ELR (cell line): ENCODE results near the gene MMP15.
"Not testable (repeated sequence)": the region's sequence is repeated elsewhere in the genome, so short reads cannot be mapped to it uniquely, and the experiment has no call there.

Experiments used
- DNase-seq: peaks from one replicate; pipeline ENCODE4 v3.0.0-alpha.2; 2015; ENCODE audit warnings: low read depth

MMP15 gene

DNA sequence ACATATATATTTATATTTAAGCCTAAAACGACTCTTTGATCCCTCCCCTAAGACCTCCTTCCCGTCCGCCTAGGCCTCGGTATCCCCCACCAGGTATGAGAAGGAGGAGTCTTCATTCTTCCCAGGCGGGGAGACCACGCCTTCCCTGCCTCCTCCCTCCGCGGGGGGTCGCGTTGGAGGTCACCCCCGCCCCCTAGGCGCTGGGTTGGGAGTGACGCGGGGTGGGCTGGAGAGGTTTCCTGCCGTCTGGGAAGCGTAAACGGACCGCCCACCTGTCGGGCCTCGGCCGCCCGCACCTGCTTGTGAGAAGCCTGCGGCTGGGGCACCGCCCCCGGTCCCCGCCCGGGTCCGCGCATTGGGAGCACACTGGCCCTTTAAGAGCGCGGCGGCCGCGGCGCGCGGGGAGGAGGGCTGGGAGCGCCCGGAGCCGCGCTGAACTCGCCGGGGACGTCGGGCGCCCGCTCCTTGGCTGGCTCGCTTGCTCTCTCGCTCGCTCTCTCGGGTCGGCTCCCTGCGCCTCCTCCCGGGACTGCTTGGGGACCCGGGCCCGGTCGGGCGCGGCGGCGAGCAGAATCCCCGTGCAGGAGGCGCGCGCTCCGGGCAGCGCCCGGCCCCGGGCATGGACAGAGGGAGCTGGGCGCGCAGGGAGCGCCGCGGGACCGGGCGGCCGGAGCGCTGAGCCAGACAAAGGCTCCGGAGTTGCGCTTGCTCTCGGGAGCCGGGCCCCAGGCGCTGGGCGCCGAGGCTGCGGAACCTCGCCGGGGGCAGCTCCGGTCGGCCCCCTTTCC, at the start of gene MMP15:
Gene MMP15, plus strand, starts transcription at position 404 of the 788 bp plus-strand sequence. CDS start 597 bp downstream, outside the sequence.
- peak; percentile 65 for DNase-seq

DNA sequence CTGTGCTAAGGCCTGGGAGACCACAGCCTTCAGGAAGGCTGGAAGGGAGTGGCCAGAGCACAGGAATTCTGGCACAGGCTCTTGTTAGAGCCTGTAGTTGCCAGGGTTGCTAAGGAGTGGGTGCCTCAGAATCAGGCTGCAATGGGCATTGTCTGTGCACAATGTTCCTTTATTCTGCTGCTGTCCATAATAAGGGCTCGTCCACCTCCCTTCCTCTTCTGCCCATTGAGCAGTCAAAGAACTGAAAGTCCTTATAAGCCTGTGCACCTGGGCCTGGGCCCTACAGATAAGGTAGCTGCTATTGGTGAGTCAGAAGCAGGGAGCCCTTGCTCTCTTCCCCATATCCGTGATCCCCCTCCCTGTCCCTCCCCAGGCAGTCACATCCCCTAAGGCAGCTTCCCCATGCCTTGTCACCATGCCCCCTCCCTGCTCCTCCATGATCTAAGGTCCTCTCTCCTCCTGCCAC, 49.2 kb upstream of the MMP15 start:
- DNase-seq, result no peak

DNA sequence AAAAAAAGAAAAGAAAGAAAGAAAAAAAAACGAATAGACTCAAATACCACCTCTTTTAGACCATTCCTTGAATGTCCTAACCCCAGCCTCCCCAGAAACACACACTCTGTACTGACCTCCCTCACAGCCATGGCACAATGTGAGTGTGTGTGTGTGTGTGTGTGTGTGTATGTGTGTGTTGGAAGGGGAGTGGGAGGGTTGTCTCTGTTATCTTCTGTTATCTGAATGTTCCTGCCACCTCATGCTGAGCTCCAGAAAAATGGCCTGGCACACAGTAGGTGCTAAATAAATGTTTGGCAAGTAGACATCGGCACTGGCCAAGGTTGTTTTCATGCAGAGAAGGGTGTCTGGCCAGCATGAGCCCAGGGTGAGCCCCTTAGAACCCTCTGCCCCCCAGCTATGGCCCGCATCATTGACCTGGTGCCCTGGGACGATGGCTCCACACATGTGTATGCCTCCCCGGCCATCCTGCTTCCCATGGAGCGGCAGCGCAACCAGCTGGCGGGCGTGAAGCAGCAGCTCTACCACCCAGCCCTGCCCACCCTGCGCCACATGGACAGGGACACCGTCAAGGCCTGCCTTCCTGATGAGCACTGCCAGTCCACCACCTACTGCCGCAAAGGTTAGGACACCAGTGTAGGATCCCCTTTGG, 48.0 kb upstream of the MMP15 start:
- no peak for DNase-seq

DNA sequence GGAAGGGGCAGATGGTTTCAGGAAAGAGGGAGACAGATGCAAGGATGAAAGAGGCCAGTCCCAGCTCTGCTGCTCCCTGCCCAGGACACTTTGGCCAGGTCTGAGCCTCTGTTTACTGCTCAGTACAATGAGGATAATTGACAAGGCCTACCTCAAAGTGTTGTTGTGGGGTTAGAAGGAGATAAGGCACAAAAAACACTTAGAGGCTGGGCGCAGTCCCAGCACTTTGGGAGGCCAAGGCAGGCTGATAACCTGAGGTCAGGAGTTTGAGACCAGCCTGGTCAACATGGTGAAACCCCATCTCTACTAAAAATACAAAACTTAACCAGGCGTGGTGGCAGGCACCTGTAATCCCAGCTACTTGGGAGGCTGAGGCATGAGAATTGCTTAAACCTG, 47.5 kb upstream of the MMP15 start:
- DNase-seq, result not testable (repeated sequence)

DNA sequence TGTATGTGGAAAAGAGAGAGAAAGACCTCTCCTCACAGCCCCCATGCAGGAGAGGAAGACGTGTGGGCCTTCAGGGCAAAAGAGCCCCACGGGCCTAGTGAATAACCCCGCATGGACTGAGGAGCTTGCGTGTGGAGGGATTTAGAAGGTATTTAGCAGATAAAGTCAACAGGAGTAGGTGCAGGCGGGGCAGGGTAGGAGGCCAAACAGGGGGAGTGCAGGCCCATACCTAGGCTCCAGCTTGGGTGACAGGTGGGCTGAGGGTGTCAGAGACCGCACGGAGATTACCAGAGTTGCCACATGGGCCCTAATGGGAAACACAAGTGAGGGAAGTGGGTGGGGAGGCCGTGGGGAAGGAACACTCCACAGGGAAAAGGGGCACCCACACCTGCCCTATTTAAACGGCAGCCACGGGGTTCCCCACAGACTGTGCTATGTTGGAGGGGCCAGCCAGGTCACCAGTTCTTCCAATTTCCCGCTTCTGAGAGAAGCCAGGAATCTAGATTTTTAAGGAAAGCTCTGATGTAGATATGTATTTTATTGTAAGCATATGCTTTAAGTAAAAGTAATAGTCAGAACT, 46.5 kb upstream of the MMP15 start:
- no peak for DNase-seq

- no peak for DNase-seq
Observed at GRCh38 chr16:57981636-57982035, 43.9 kb upstream of the MMP15 start.

DNA sequence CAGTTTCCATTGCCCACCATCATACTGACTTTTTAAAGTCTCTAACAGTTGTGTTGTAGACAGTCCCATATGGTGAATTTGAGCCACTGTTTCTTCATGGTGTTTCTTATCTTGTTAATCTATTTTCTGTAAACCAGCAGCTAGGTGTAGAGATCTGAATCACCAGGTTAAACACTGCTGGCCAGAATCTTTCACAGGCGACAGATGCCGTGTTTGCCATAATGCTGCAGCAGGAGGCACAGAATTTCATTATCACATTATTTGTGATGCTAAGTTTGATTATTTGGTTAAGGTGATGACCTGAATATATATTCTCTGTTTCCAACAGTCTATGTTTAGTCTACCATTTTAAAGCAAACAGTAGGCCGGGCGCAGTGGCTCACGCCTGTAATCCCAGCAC, 43.2 kb upstream of the MMP15 start:
- no peak for DNase-seq

DNA sequence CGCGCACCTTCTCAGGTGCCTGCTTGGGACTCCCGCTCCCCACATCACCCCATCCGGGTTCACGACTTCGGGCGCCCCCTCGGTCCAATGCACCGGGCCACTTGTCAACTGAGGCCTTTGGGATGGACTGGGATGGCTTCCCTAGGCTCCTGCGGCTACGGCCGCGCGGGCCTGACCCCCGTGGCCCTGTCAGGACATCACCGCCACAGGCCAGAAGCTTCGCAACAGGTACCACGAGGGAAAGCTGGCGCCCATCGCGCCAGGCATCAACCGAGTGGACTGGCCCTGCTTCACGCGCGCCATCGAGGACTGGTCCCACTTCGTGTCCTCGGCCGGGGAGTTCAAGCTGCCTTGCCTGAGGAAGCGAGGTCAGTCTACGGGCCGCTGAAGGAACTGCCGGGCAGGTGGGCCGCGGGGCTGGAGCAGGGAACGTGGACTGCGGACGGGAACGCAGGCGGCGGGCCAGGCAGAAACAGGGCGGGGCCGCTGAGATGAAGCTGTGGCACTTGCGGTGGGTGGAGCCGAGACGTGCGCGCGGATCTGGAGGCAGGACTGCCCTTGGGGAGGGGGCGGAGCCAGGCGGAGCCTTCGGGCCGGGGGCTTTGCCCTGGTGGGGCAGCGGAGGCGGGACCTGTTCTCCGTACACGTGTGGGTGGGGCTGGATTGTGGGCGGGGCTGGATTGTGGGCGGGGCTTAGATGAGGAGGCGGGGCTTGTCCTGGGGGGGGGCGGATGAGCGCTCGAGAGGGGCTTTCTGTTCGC, 40.9 kb upstream of the MMP15 start:
- peak; percentile 93 for DNase-seq

DNA sequence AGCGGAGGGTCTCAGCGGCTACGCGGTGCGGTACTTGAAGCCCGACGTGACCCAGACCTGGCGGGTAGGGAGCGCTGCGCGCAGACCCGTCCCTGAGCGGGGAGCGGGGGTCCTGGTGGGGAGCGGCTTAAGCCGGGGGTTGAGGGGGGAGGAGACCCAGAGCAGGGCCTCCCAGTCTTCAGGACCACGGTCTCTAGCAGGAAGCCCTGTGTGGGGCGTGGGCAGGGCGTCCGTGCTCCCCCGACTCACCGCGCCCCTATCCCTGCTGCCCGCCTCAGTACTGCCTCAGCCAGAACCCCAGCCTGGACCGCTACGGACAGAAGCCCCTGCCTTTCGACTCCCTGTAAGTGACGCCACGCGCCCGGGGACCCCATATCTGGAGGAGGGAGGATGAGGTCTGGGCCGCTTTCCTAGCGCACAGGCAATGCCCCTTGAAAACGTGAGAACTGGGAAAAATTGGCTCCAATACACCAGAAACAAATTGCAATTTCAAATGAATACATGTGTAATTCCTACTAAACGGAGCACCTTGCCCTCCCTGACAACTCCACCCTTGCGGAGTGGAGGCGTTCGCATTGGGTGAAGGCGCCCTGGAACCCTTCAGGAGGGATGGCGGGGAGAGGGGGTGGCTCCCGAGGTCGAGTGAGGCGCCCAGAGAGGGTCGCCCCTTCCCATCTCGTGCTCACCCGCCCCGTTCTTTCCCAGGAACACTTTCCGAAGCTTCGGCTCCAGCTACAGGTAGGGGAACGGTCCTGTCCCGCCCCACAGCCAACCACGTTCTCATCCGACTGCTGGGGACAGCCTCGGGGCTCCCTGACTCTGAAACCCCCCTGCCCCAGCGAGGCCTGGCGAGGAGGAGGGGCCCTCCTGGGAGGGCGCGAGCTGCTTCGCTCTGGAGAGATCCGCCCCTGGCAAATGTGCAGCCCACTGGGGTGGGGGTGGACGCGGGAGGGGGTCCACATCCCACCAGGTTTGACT, 40.1 kb upstream of the MMP15 start:
- peak; percentile 28 for DNase-seq

- no peak for DNase-seq
Observed at GRCh38 chr16:57986196-57986595, 39.4 kb upstream of the MMP15 start.

GRCh38 chr16:57987441-57988177, 37.9 kb upstream of the MMP15 start:
- DNase-seq, result no peak

DNA sequence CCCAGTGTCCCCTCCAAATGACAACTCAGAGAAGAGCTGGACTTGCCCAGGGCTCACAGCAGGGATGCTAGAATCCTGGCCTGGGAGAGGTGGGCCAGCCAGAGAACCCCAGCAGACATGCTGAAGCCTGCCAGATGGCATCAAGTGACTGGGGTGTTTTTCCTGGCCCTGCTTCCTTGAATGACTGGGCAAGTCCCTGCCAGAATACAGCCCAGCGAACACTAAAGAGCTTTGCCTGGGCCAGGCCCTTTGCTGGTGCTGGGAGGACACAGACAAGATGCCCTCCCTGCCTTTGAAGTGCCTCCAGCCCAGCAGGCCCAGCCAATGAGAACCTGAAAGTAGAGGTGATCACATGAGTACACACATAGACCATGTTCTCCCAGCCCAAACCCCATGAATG, 36.6 kb upstream of the MMP15 start:
- no peak for DNase-seq

DNA sequence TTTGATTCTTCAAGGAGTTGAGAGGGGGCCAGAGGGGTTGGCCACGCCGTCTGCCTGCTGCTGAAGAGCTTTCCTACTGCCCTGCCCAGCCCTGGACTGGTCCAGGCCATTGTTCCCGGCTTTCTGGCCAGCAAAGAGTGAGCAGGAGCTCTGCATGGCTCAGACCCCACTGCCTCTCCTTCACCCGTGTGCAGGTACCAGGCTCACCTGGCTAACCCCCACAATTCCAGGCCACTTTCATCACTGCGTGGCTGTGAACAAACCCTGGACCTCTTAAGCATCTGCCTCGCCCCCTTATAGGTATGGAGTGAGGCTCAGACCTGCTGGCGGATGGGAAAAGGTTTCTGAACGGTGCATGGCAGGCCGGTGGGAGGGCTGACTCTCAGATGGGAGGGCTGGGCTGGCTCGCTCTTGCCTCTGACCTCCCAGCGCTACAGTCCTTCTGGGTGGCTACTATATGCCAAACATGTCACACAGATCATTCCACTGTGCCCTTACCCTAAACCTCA, 33.9 kb upstream of the MMP15 start:
- no peak for DNase-seq

DNA sequence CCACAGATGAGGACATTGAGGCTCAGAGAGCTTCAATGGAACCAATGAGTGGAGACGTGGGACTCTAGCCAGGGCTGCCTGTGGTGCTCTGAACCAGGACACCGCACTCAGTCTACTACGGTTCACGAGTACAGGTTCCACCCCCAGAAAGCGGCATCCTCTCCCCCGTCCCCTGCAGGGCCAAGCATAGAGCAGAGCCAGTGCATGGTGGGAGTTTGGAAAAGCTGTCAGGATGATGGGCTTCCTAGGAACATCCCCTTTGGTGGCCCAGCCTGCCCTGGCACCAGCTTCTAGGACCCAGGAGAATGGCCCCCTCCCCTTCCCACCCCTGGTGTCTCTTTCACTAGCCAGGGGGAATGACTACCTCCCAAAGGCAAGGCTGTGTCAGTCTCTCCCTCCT, 33.5 kb upstream of the MMP15 start:
- no peak for DNase-seq

GRCh38 chr16:57993438-57993837, 32.1 kb upstream of the MMP15 start:
- DNase-seq, result no peak

DNA sequence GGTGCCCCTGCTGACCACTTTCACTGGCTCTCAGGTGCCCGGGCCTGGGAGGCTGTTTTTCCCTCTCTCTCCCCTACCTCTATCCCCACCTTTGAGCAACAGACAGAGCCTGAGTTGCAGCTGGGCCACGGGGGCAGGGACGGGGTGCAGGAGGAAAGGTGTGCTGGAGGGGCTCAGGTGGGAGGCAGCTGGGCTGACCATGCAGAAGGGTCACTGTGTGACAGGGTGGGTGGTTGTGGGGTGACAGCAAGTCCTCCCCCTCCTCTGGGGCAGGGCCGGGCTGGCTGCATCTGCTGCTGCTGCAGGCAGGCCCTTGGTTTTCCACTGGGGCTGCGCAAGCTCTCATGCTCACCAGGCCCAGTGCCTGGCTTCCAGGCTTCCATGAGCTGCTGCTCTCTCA, 31.7 kb upstream of the MMP15 start:
- DNase-seq, result no peak

- DNase-seq, result no peak
Observed at GRCh38 chr16:57994361-57994760, 31.2 kb upstream of the MMP15 start.

GRCh38 chr16:57994778-57995177, 30.8 kb upstream of the MMP15 start:
- DNase-seq, result peak; percentile 63

DNA sequence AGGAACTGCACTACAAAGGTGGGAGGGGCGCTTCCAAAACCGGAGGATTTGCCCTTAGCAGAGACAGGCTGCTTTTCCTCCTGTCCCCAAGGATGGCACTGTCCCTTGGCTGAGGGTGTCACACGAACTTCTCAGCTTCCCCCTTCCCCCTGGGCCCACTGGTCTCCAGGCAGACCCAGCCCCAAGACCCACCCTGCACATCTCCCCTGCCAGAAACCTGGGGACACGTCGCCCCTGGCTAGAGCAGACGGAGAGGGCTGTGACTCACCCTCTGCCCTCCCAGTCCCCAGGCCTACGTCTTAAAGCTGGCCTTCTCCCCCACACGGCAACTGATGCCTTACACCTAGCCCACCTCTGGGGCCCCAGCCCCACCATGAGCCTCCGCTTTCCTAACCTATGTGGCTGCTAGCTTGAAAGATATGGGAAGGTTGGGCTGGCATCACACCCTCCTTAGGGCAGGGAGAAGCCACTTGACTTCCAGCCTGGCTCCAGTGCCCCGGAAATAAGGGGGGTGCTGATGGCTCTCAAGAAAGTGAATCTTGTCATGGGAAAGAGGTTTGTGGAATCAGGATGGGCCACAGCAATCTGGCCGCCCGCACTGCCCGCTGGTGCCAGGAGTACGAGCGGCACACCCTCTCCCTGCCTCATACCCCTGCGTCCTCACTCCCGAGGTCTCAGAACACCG, 29.7 kb upstream of the MMP15 start:
- no peak for DNase-seq
